K562 (cell line): ENCODE results near the gene DPP9. TPM values are rescaled to one million over a fixed set of nuclear protein-coding genes. Genes with fewer than 3 reads are reported as not detected.

Experiments used
- ARID3A ChIP-seq: IDR thresholded peaks from 2 replicates; pipeline ENCODE4 v1.6.1; 2012; ENCODE audit warnings: low read depth, low read length, improper control_type of control experiment, borderline replicate concordance
- ESRRA ChIP-seq: fragments of 450-650 bp; IDR thresholded peaks from 2 replicates; pipeline ENCODE4 v1.6.1; 2014; ENCODE audit warnings: low read depth, mild to moderate bottlenecking, moderate library complexity, borderline replicate concordance
- FIP1L1 ChIP-seq: fragments of 200-400 bp; formaldehyde crosslinking; IDR thresholded peaks from 2 replicates; pipeline ENCODE4 v1.6.1; 2018; ENCODE audit warnings: mild to moderate bottlenecking, low read depth, low read length; ENCODE audit not compliant: poor library complexity, severe bottlenecking
- FOXM1 ChIP-seq, 2 experiments: fragments of 450-650 bp in 1 of 2; sonication (generic) in 1 of 2; formaldehyde crosslinking in 1 of 2; IDR thresholded peaks; 2 replicates each; pipeline versions ENCODE4 v1.6.1 to v1.9.0; 2017 to 2022; ENCODE audit warnings: low read depth in 2 of 2, mild to moderate bottlenecking in 2 of 2, missing genetic modification reagents in 1 of 2, moderate library complexity in 1 of 2
- HDAC3 ChIP-seq: fragments of 450-650 bp; IDR thresholded peaks from 2 replicates; pipeline ENCODE4 v1.6.1; 2018; ENCODE audit warnings: borderline replicate concordance, mild to moderate bottlenecking, moderate library complexity; ENCODE audit not compliant: partially characterized antibody
- PCBP2 ChIP-seq: fragments of 200-400 bp; formaldehyde crosslinking; IDR thresholded peaks from 2 replicates; pipeline ENCODE4 v1.6.1; 2018; ENCODE audit warnings: low read length, low read depth, mild to moderate bottlenecking, moderate library complexity; ENCODE audit not compliant: poor library complexity, severe bottlenecking
- POLR2A ChIP-seq: fragments of 450-650 bp; conservative IDR thresholded peaks from 2 replicates; pipeline ENCODE4 v1.6.1; 2016
- RBBP5 ChIP-seq: fragments of 200-600 bp; sonication (generic); IDR thresholded peaks from 2 replicates; pipeline ENCODE4 v1.6.1; 2012; ENCODE audit warnings: borderline replicate concordance, mild to moderate bottlenecking, low read length, control low read depth, inconsistent platforms; ENCODE audit not compliant: insufficient read depth, poor library complexity, severe bottlenecking
- SIRT6 ChIP-seq: IDR thresholded peaks from one replicate; pipeline ENCODE4 v1.6.1; 2012; ENCODE audit warnings: low read depth, mild to moderate bottlenecking, control low read depth, inconsistent platforms, low read length, moderate library complexity
- TOE1 ChIP-seq, 2 experiments: fragments of 450-650 bp in 1 of 2; sonication (generic) in 1 of 2; formaldehyde crosslinking in 1 of 2; IDR thresholded peaks; 2 replicates each; pipeline versions ENCODE4 v1.7.1 to v1.8.0; 2016 to 2022; ENCODE audit warnings: borderline replicate concordance in 2 of 2, mild to moderate bottlenecking in 2 of 2, antibody characterized with exemption in 1 of 2, inconsistent platforms in 1 of 2, low read depth in 1 of 2, missing genetic modification reagents in 1 of 2, moderate library complexity in 1 of 2
- polyA plus RNA-seq, 8 experiments: library from polyadenylated mRNA; depleted of rRNA in 4 of 8; stranded (reverse) in 5 of 8; unstranded in 3 of 8; fragments of >200 nt; fragmentation: Nextera tagmentation in 2 of 8; fragmentation: Illumina TruSeq in 1 of 8; extraction: Ambion mirVana in 2 of 8; extraction: Trizol in 1 of 8; gene quantifications; 2 replicates each; pipeline versions ENCODE4 v1.2.1 to v1.2.3, GENCODE V29; 2011 to 2014; ENCODE audit warnings: inconsistent platforms in 1 of 8, missing spikeins in 1 of 8
- total RNA-seq, 7 experiments: library from RNA; depleted of rRNA in 6 of 7; stranded (reverse); fragments of >200 nt in 6 of 7; fragmentation: Illumina TruSeq in 2 of 7; extraction: Trizol in 2 of 7; gene quantifications; 2 replicates each; pipeline versions ENCODE4 v1.2.1 to v1.2.3, GENCODE V29; 2011 to 2021; ENCODE audit warnings: low replicate concordance in 1 of 7
- TF ChIP-seq, protein P1 (sequence below): fragments of 250-450 bp; sonication (Bioruptor Pico); IDR thresholded peaks from 2 replicates; pipeline ENCODE4 v1.9.0; 2021; ENCODE audit warnings: mild to moderate bottlenecking, inconsistent platforms
- TF ChIP-seq, protein P2 (sequence below), 2 experiments: fragments of 450-650 bp; formaldehyde crosslinking in 1 of 2; IDR thresholded peaks; 2 replicates each; pipeline versions ENCODE4 v1.4.0 to v1.6.1; 2014 to 2020; ENCODE audit warnings: mild to moderate bottlenecking in 2 of 2, borderline replicate concordance in 1 of 2, low read depth in 1 of 2

The DPP9 gene
- total and polyA plus RNA-seq, 9 of the 15 experiments (the other 6 are each of a cell fraction or from before 2014, with no cell fraction given) = 0.90 to 66.7 (median 24.5) TPM

DNA sequence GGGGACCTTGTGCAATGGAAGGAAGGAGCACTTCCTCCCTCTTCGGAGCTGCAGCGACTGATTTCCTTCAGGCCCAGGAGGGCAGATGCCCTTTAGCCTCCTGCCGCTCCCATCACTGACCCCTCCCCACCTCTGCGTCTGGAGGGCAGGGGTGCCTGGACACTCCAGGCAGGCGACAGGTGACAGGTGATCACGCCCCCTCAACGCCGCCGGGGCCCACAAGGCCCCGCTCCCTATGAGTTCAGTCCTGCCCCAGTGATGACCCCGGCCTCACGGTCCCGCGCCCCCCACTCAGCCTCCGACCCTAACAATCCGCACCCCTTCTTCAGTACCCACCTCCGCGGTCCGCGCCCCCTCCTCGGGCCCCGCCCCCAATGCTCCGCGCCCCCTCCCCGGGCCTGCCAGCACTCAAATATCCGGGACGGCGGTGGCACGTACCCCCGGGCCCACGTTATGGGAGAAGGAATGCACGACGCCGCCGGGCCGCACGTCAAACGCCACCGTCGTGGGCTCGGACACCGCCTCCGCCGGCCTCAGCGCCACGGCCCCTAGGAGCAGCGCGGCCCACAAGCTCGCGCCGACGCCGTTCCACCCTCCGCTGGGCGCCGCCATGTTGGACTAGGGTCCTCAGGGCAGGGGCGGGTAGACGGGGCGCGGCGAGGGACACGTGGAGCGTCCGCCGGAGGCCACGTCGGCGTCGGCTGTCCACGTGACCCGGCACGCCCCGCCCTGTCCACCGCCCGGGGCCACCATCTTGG, 53.7 kb downstream of the DPP9 start, which contains the start of gene MYDGF (continued):
- no peak for TF ChIP-seq SIRT6
- TF ChIP-seq RBBP5 = peak; percentile 97
- TF ChIP-seq FIP1L1 = peak; percentile 50
- no peak for TF ChIP-seq HDAC3
- peak; percentile 80 for TF ChIP-seq POLR2A
- TF ChIP-seq, protein P1, sequence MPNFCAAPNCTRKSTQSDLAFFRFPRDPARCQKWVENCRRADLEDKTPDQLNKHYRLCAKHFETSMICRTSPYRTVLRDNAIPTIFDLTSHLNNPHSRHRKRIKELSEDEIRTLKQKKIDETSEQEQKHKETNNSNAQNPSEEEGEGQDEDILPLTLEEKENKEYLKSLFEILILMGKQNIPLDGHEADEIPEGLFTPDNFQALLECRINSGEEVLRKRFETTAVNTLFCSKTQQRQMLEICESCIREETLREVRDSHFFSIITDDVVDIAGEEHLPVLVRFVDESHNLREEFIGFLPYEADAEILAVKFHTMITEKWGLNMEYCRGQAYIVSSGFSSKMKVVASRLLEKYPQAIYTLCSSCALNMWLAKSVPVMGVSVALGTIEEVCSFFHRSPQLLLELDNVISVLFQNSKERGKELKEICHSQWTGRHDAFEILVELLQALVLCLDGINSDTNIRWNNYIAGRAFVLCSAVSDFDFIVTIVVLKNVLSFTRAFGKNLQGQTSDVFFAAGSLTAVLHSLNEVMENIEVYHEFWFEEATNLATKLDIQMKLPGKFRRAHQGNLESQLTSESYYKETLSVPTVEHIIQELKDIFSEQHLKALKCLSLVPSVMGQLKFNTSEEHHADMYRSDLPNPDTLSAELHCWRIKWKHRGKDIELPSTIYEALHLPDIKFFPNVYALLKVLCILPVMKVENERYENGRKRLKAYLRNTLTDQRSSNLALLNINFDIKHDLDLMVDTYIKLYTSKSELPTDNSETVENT (CRISPR knock-in tag) = peak; percentile 74
- TF ChIP-seq TOE1 (IDR thresholded peaks at IDR 0.05; ENCODE audit: borderline replicate concordance) = peak; percentile 87
- no peak for TF ChIP-seq TOE1 (CRISPR knock-in tag; IDR thresholded peaks at IDR 0.05; ENCODE audit: borderline replicate concordance, low read depth)
- no peak for TF ChIP-seq ARID3A
- TF ChIP-seq, protein P2, sequence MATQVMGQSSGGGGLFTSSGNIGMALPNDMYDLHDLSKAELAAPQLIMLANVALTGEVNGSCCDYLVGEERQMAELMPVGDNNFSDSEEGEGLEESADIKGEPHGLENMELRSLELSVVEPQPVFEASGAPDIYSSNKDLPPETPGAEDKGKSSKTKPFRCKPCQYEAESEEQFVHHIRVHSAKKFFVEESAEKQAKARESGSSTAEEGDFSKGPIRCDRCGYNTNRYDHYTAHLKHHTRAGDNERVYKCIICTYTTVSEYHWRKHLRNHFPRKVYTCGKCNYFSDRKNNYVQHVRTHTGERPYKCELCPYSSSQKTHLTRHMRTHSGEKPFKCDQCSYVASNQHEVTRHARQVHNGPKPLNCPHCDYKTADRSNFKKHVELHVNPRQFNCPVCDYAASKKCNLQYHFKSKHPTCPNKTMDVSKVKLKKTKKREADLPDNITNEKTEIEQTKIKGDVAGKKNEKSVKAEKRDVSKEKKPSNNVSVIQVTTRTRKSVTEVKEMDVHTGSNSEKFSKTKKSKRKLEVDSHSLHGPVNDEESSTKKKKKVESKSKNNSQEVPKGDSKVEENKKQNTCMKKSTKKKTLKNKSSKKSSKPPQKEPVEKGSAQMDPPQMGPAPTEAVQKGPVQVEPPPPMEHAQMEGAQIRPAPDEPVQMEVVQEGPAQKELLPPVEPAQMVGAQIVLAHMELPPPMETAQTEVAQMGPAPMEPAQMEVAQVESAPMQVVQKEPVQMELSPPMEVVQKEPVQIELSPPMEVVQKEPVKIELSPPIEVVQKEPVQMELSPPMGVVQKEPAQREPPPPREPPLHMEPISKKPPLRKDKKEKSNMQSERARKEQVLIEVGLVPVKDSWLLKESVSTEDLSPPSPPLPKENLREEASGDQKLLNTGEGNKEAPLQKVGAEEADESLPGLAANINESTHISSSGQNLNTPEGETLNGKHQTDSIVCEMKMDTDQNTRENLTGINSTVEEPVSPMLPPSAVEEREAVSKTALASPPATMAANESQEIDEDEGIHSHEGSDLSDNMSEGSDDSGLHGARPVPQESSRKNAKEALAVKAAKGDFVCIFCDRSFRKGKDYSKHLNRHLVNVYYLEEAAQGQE (IDR thresholded peaks at IDR 0.05; ENCODE audit: borderline replicate concordance) = peak; percentile 75
- TF ChIP-seq, protein P2 (CRISPR knock-in tag; IDR thresholded peaks at IDR 0.05; ENCODE audit: low read depth) = no peak
- no peak for TF ChIP-seq FOXM1 (IDR thresholded peaks at IDR 0.05; ENCODE audit: low read depth)
- TF ChIP-seq FOXM1 (CRISPR knock-in tag; IDR thresholded peaks at IDR 0.05; ENCODE audit: low read depth) = peak; percentile 69; the same call in 1 of the 2 replicates
- TF ChIP-seq ESRRA = no peak
- no peak for TF ChIP-seq PCBP2
